DND-41 (cell line): Measurements from ENCODE around the gene MEGF6.

Experiments used
- ATAC-seq: fragments of 200-7000 bp; cut with Tn5 transposase; 3 replicates; pipeline ENCODE4 v1.9.1; 2021; ENCODE audit warnings: low read depth; ENCODE audit not compliant: insufficient read depth
- DNase-seq: peaks from one replicate; pipeline ENCODE4 v3.0.0-alpha.2; 2020
- H2AFZ ChIP-seq: 2 replicates; pipeline ENCODE4 v1.6.0; 2012; ENCODE audit warnings: low read depth, low read length
- H3K27ac ChIP-seq: 2 replicates; pipeline ENCODE4 v1.5.1; 2012; ENCODE audit warnings: low read length, inconsistent platforms
- H3K27me3 ChIP-seq: fragments of 200-600 bp; sonication (generic); 2 replicates; pipeline ENCODE4 v1.6.0; 2012; ENCODE audit warnings: low read length, mild to moderate bottlenecking, inconsistent platforms; ENCODE audit not compliant: insufficient read depth, poor library complexity
- H3K36me3 ChIP-seq: 2 replicates; pipeline ENCODE4 v1.5.1; 2012; ENCODE audit warnings: low read length, inconsistent platforms; ENCODE audit not compliant: insufficient read depth
- H3K4me1 ChIP-seq: 2 replicates; pipeline ENCODE4 v1.5.1; 2012; ENCODE audit warnings: mild to moderate bottlenecking, low read length; ENCODE audit not compliant: insufficient read depth
- H3K4me2 ChIP-seq: 2 replicates; pipeline ENCODE4 v1.6.0; 2012; ENCODE audit warnings: mild to moderate bottlenecking, moderate library complexity, low read length, inconsistent platforms; ENCODE audit not compliant: insufficient read depth
- H3K4me3 ChIP-seq, 2 experiments: fragments of 200-600 bp in 1 of 2; shearing (Covaris generic) in 1 of 2; 2 replicates each; pipeline ENCODE4 v1.5.1; 2012 to 2016; ENCODE audit warnings: inconsistent platforms in 2 of 2, low read length in 2 of 2, mild to moderate bottlenecking in 2 of 2, low read depth in 1 of 2, moderate library complexity in 1 of 2
- H3K79me2 ChIP-seq: 2 replicates; pipeline ENCODE4 v1.6.0; 2012; ENCODE audit warnings: low read length, inconsistent platforms; ENCODE audit not compliant: insufficient read depth
- H3K9ac ChIP-seq: 2 replicates; pipeline ENCODE4 v1.6.0; 2012; ENCODE audit warnings: low read depth, mild to moderate bottlenecking, inconsistent platforms, low read length, moderate library complexity
- H3K9me3 ChIP-seq: 2 replicates; pipeline ENCODE4 v1.5.1; 2012; ENCODE audit warnings: low read length, moderate library complexity, mild to moderate bottlenecking, inconsistent platforms; ENCODE audit not compliant: insufficient read depth, severe bottlenecking
- H4K20me1 ChIP-seq: 2 replicates; pipeline ENCODE4 v1.6.0; 2012; ENCODE audit warnings: low read length; ENCODE audit not compliant: insufficient read depth
- CTCF ChIP-seq: IDR thresholded peaks from 2 replicates; pipeline ENCODE4 v1.5.1; 2012; ENCODE audit warnings: borderline replicate concordance, low read length, moderate library complexity, mild to moderate bottlenecking; ENCODE audit not compliant: poor library complexity, severe bottlenecking; ENCODE audit errors: extremely low read depth
- EZH2 ChIP-seq: IDR thresholded peaks from 3 replicates; pipeline ENCODE4 v1.6.1; 2012; ENCODE audit warnings: borderline replicate concordance, low read depth, mild to moderate bottlenecking, moderate library complexity, low read length, inconsistent platforms; ENCODE audit not compliant: severe bottlenecking

Gene MEGF6

GRCh38 chr1:3442331-3442730 lies 169.0 kb downstream of the MEGF6 start:
- H3K27me3 ChIP-seq = no peaks in the 10 kb centered on the region
- H3K9me3 ChIP-seq = no peaks in the 10 kb centered on the region
- TF ChIP-seq EZH2 = no peak

DNA sequence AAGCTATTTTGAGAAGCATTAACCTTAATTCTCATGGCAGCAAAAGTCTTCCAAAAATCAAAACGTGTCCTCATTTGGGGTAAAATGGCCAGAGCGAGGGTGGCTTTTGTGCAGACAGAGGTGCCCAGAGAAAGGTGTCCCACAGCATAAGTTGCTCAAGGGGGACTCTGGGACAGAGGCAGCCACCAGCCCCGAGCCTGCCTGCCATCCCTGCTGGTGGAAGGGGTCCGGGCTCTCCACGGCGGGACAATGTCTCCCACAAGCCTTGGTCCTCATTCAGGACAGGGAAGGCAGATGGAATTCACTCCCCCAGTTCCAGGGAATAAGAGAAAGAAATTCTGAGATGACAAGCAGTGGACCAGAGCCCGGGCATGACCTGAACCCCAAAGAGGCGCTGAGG lies 169.4 kb downstream of the MEGF6 start:
- Histone ChIP-seq H3K27me3 (no peaks in the 10 kb centered on the region), H3K36me3 (no peaks in the 10 kb centered on the region), H3K27ac (no peak overlapping the region), H3K9me3 (no peaks in the 10 kb centered on the region), H3K9ac (no peak overlapping the region), H3K4me2 (no peak overlapping the region), H2AFZ (no peak overlapping the region), H3K4me1 (no peaks in the 10 kb centered on the region), H3K79me2 (no peaks in the 10 kb centered on the region), H3K4me3 (no peak overlapping the region), H4K20me1 (no peaks in the 10 kb centered on the region)
- no peak for TF ChIP-seq CTCF
- TF ChIP-seq EZH2 = no peak
- ATAC-seq (no peak), DNase-seq (no peak)

More at GRCh38 chr1:3442331-3442730, 169.0 kb downstream of the MEGF6 start:
- no peaks in the 10 kb centered on the region for H4K20me1 ChIP-seq
- no peak overlapping the region for H3K9ac ChIP-seq
- no peak for DNase-seq
- H3K79me2 ChIP-seq = no peaks in the 10 kb centered on the region
- H3K4me3 ChIP-seq = no peak overlapping the region
- H2AFZ ChIP-seq = no peak overlapping the region
- H3K4me1 ChIP-seq = no peaks in the 10 kb centered on the region
- H3K27ac ChIP-seq = no peak overlapping the region
- H3K36me3 ChIP-seq = no peaks in the 10 kb centered on the region
- ATAC-seq = no peak
- H3K4me2 ChIP-seq = no peak overlapping the region

GRCh38 chr1:3441410-3441847 lies 169.9 kb downstream of the MEGF6 start:
- TF ChIP-seq EZH2 (no peak), CTCF (no peak)
- no peaks in the 10 kb centered on the region for H3K4me1 ChIP-seq
- no peaks in the 10 kb centered on the region for H3K79me2 ChIP-seq
- H3K27ac ChIP-seq = no peak overlapping the region
- DNase-seq (no peak), ATAC-seq (no peak)
- H4K20me1 ChIP-seq = no peaks in the 10 kb centered on the region
- no peaks in the 10 kb centered on the region for H3K9me3 ChIP-seq
- H3K9ac ChIP-seq = no peak overlapping the region
- H3K4me2 ChIP-seq = no peak overlapping the region
- no peaks in the 10 kb centered on the region for H3K27me3 ChIP-seq
- no peak overlapping the region for H2AFZ ChIP-seq
- no peaks in the 10 kb centered on the region for H3K36me3 ChIP-seq
- H3K4me3 ChIP-seq = no peak overlapping the region

- Histone ChIP-seq H3K4me2 (no peak overlapping the region), H3K36me3 (no peaks in the 10 kb centered on the region), H4K20me1 (no peaks in the 10 kb centered on the region), H2AFZ (no peak overlapping the region), H3K27ac (no peak overlapping the region), H3K9ac (no peak overlapping the region), H3K9me3 (no peaks in the 10 kb centered on the region), H3K27me3 (no peaks in the 10 kb centered on the region), H3K4me1 (no peaks in the 10 kb centered on the region), H3K79me2 (no peaks in the 10 kb centered on the region), H3K4me3 (no peak overlapping the region)
- DNase-seq = no peak
- ATAC-seq = no peak
- TF ChIP-seq CTCF (no peak), EZH2 (no peak)
Observed at GRCh38 chr1:3440711-3441409, 170.4 kb downstream of the MEGF6 start.
